Smooth muscle cell (in vitro differentiated cells): ENCODE measurements around the gene TSPAN32. TPM values are rescaled to one million over a fixed set of nuclear protein-coding genes. Genes with fewer than 3 reads are reported as not detected.

Experiments
- DNase-seq: peaks from one replicate; lab custom pipeline; 2025; ENCODE audit not compliant: unreplicated experiment; lab: John Stamatoyannopoulos, UW
- H2AFZ ChIP-seq: fragments of 200-600 bp; sonication (generic); 2 replicates; pipeline ENCODE4 v1.6.0; 2016; ENCODE audit warnings: antibody characterized with exemption, low read depth, mild to moderate bottlenecking
- H3F3A ChIP-seq: fragments of 200-600 bp; sonication (generic); 2 replicates; pipeline ENCODE4 v1.6.0; 2017; ENCODE audit warnings: antibody characterized with exemption, low read depth
- H3K27ac ChIP-seq: fragments of 200-600 bp; sonication (generic); 2 replicates; pipeline ENCODE4 v1.5.1; 2016; ENCODE audit warnings: low read depth, mild to moderate bottlenecking
- H3K27me3 ChIP-seq: fragments of 200-600 bp; sonication (generic); 2 replicates; pipeline ENCODE4 v1.6.1; 2016; ENCODE audit warnings: low read depth, mild to moderate bottlenecking
- H3K36me3 ChIP-seq: fragments of 200-600 bp; sonication (generic); 2 replicates; pipeline ENCODE4 v1.5.1; 2016; ENCODE audit warnings: low read depth
- H3K4me1 ChIP-seq: fragments of 200-600 bp; sonication (generic); 2 replicates; pipeline ENCODE4 v1.5.1; 2016; ENCODE audit warnings: low read depth
- H3K4me2 ChIP-seq: fragments of 200-600 bp; sonication (generic); 2 replicates; pipeline ENCODE4 v1.6.0; 2016; ENCODE audit warnings: mild to moderate bottlenecking
- H3K4me3 ChIP-seq: fragments of 200-600 bp; sonication (generic); 2 replicates; pipeline ENCODE4 v1.5.1; 2016; ENCODE audit warnings: mild to moderate bottlenecking
- H3K79me2 ChIP-seq: fragments of 200-600 bp; sonication (generic); 2 replicates; pipeline ENCODE4 v1.6.0; 2016; ENCODE audit warnings: low read depth, mild to moderate bottlenecking
- H3K9ac ChIP-seq: fragments of 200-600 bp; sonication (generic); 2 replicates; pipeline ENCODE4 v1.6.0; 2016; ENCODE audit warnings: low read depth
- H3K9me3 ChIP-seq: fragments of 200-600 bp; sonication (generic); replicated peaks from 2 replicates; pipeline ENCODE4 v1.5.1; 2016; ENCODE audit warnings: low read depth
- H4K20me1 ChIP-seq: fragments of 200-600 bp; sonication (generic); 2 replicates; pipeline ENCODE4 v1.6.0; 2016; ENCODE audit warnings: low read depth
- WGBS: methylation state at CpG from one replicate; pipeline ENCODE4 v1.1.7; 2016; ENCODE audit warnings: low lambda C conversion rate; 5-methylcytosine and 5-hydroxymethylcytosine counted together
- polyA plus RNA-seq: library from polyadenylated mRNA; unstranded; fragments of >200 nt; fragmentation: Nextera tagmentation; extraction: Ambion mirVana; gene quantifications from 2 replicates; pipeline ENCODE4 v1.2.1, GENCODE V29; 2016
- total RNA-seq: library from RNA; depleted of rRNA; stranded (reverse); fragments of >200 nt; gene quantifications from 2 replicates; pipeline ENCODE4 v1.2.3, GENCODE V29; 2014
- TF ChIP-seq, protein P1 (sequence below): fragments of 200-600 bp; sonication (generic); IDR thresholded peaks from 2 replicates; pipeline ENCODE4 v1.5.1; 2017; ENCODE audit warnings: borderline replicate concordance, mild to moderate bottlenecking, antibody characterized with exemption; ENCODE audit not compliant: insufficient read depth, poor library complexity, severe bottlenecking

TSPAN32 gene
- total and polyA plus RNA-seq, 2 experiments from 2014 or later = not detected

DNA sequence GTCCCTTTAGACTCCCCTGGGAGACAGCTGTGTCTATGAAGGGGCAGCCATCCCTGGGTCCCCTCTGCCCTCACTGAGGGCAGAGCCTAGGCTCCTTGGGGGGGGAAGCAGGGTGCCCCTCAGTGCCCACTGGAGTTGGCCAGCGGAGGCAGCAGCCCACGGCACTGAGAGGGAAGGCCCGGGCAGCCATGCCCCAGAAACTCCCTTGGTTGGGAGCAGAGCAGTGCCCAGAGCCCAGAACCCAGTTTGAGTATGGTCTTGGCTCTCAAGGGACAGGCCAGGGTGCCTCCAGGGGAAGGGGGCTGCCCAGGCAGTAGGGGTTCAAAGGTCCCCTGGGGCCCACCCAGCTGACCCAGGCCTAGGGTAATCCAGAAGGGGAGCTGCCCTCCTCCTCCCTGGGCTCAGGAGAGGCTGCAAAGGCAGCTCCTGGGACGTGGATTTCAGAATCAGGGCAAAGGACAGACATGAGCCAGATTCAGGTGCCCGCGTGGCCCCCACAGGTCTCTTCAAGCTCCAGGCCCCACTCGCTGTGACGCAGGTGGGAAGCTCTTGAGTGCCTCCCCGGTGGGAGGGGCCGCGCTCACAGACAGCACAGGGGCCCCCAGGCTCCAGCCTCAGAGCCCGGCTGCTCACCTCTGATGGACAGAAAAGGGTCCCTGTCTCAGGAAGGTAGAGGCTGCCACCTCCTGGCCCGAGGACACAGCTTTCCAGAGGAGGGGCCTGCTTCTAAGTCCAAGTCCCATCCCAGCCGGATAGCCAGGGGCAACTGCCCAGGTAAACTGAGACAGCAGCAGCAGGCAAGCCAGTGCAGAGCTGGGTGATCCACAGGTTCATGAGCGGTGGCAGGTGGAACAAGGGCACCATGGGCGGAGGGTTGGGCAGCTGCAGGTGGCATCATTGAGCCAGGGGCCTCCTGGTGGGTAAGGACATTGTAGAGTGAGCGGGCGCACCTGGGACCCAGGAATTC lies 2.7 kb upstream of the TSPAN32 start:
- TF ChIP-seq, protein P1, sequence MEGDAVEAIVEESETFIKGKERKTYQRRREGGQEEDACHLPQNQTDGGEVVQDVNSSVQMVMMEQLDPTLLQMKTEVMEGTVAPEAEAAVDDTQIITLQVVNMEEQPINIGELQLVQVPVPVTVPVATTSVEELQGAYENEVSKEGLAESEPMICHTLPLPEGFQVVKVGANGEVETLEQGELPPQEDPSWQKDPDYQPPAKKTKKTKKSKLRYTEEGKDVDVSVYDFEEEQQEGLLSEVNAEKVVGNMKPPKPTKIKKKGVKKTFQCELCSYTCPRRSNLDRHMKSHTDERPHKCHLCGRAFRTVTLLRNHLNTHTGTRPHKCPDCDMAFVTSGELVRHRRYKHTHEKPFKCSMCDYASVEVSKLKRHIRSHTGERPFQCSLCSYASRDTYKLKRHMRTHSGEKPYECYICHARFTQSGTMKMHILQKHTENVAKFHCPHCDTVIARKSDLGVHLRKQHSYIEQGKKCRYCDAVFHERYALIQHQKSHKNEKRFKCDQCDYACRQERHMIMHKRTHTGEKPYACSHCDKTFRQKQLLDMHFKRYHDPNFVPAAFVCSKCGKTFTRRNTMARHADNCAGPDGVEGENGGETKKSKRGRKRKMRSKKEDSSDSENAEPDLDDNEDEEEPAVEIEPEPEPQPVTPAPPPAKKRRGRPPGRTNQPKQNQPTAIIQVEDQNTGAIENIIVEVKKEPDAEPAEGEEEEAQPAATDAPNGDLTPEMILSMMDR = peak; percentile 29
- H3K36me3 ChIP-seq = no peaks in the 10 kb centered on the region
- H3K4me2 ChIP-seq = no peak overlapping the region
- no peak overlapping the region for H3K27ac ChIP-seq
- H3K4me1 ChIP-seq = peaks cover 2% of the 10 kb centered on the region
- no peak overlapping the region for H3K9ac ChIP-seq
- 63% methylated on average over 18 of the region's 18 CpGs for WGBS
- H3K27me3 ChIP-seq = peaks cover 9% of the 10 kb centered on the region
- no peaks in the 10 kb centered on the region for H3K9me3 ChIP-seq
- no peak for DNase-seq
- no peaks in the 10 kb centered on the region for H4K20me1 ChIP-seq
- H3K79me2 ChIP-seq = no peaks in the 10 kb centered on the region
- H3K4me3 ChIP-seq = no peak overlapping the region
- H2AFZ ChIP-seq = no peak overlapping the region
- no peaks in the 10 kb centered on the region for H3F3A ChIP-seq

DNA sequence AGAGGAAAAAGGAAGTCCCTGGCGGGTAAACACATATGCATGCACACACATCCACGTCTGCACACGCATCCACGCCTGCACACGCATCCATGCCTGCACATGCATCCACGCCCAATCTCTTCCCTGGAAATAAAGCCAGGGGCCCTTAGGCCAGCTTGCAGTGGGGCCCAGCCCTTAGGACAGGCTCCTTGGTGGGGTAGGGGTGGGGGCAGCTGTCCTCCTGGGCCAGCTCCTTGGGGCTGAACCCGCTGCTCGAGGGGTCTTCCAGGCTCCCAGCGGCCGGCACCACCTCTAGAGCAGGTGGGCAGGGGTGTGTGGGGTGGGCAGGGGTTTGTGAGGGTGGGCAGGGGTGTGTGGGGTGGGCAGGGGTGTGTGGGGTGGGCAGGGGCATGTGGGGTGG lies 2.0 kb upstream of the TSPAN32 start:
- DNase-seq = no peak
- WGBS = 58% methylated on average over 7 of the region's 10 CpGs
- no peak overlapping the region for H3K4me3 ChIP-seq

DNA sequence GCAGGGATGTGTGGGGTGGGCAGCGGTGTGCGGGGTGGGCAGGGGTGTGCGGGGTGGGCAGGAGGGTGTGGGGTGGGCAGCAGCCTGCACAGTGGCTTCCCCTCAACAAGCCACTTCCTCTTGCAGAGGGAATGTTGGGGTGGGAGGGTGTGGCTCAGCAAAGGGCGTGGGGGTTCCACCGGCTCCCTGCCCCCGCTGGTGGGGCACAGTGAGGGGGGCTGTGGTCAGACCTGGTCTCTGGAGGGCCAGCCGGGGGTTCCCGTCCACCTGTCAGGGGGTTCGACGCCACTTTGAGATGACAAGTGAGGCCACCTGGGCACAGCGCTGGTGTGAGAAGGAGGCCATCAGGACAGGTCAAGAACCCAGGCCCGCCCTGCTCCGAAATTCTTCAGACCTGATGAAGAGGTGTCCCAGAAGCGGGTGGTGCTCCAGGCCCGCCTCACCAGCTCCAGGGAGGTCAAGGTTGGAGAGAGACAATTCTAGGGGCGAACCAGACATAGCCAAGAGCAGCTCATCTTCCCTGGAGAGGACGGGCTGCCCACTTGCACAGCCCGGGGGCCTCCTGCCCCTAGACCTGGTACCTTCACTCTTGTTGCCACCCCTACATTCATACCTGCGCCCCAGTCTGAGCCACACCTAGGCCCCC lies 1.4 kb upstream of the TSPAN32 start:
- Histone ChIP-seq H2AFZ (no peak overlapping the region), H3K4me3 (no peak overlapping the region), H3K4me1 (peaks cover 2% of the 10 kb centered on the region), H3K36me3 (no peaks in the 10 kb centered on the region), H3K79me2 (no peaks in the 10 kb centered on the region), H3K27me3 (peaks cover 3% of the 10 kb centered on the region), H4K20me1 (no peaks in the 10 kb centered on the region), H3K9ac (no peak overlapping the region), H3K9me3 (no peaks in the 10 kb centered on the region), H3F3A (no peaks in the 10 kb centered on the region), H3K4me2 (no peak overlapping the region), H3K27ac (no peak overlapping the region)
- TF ChIP-seq, protein P1 = no peak
- 96% methylated on average over 13 of the region's 19 CpGs for WGBS
- no peak for DNase-seq

More for the DNA sequence above, 2.0 kb upstream of the TSPAN32 start:
- TF ChIP-seq, protein P1 = no peak
- Histone ChIP-seq H3K27ac (no peak overlapping the region), H3K27me3 (peaks cover 5% of the 10 kb centered on the region), H3K79me2 (no peaks in the 10 kb centered on the region), H3F3A (no peaks in the 10 kb centered on the region), H3K9ac (no peak overlapping the region), H3K9me3 (no peaks in the 10 kb centered on the region), H3K36me3 (no peaks in the 10 kb centered on the region), H2AFZ (no peak overlapping the region), H4K20me1 (no peaks in the 10 kb centered on the region), H3K4me1 (peaks cover 2% of the 10 kb centered on the region), H3K4me2 (no peak overlapping the region)
